ENCODE results near the gene ZGLP1. TPM values are rescaled to one million over a fixed set of nuclear protein-coding genes. Genes with fewer than 3 reads are reported as not detected.
A peak's percentile ranks its signal among the peaks of the same experiment; 100 is the strongest.

The ZGLP1 gene
- total and polyA plus RNA-seq, 2 donors (not counting 1 experiment from before 2014, with no cell fraction given) = 6.4 to 8.0 TPM

- Histone ChIP-seq H3K4me3 (ENCODE audit: control extremely low read depth in 1 of 5, extremely low read depth in 1 of 5, insufficient read depth in 1 of 5, low read depth in 2 of 5, low read length in 4 of 5) (peak within 1 kb of the TSS; percentile 63 to 94 (median 83)), H3K27ac (ENCODE audit: low read length in 2 of 2) (peak within 1 kb of the TSS; percentile 90 to 91), H3K36me3 (replicated peaks in 1 of 2; ENCODE audit: control extremely low read depth in 1 of 2, control insufficient read depth in 1 of 2, extremely low read depth in 1 of 2, insufficient read depth in 2 of 2, low read length in 1 of 2) (peaks cover 0 to 49% of the 10 kb centered on the region in 2 experiments), H3K27me3 (replicated peaks in 1 of 4; ENCODE audit: control extremely low read depth in 1 of 4, control insufficient read depth in 3 of 4, insufficient read depth in 4 of 4, low read length in 3 of 4) (no peaks in the 10 kb centered on the region), H3K4me2 (replicated peaks; ENCODE audit: low read depth, low read length, poor library complexity, severe bottlenecking) (peak within 1 kb of the TSS; percentile 86), H2AFZ (ENCODE audit: insufficient read depth, low read depth, low read length, poor library complexity, severe bottlenecking) (peak within 1 kb of the TSS; percentile 95), H3K79me2 (ENCODE audit: control insufficient read depth, insufficient read depth, low read length) (peaks cover 92% of the 10 kb centered on the region), H3K9ac (ENCODE audit: low read length) (peak within 1 kb of the TSS; percentile 88), H3K4me1 (ENCODE audit: control insufficient read depth in 2 of 2, insufficient read depth in 2 of 2, low read length in 2 of 2) (peaks cover 14 to 24% of the 10 kb centered on the region in 2 donors), H4K20me1 (ENCODE audit: control insufficient read depth, insufficient read depth, low read length, poor library complexity, severe bottlenecking) (peaks cover 65% of the 10 kb centered on the region), H3K9me3 (ENCODE audit: control extremely low read depth in 1 of 3, control insufficient read depth in 2 of 3, insufficient read depth in 1 of 3, low read length in 2 of 3) (peaks cover 0 to 15% (median 0%) of the 10 kb centered on the region in 3 donors)
- under 1% methylated on average over 76 of the region's 82 CpGs for WGBS (ENCODE audit: insufficient coverage)
- no peak for TF ChIP-seq CTCF (IDR thresholded peaks at IDR 0.05)
- TF ChIP-seq EZH2 (IDR thresholded peaks at IDR 0.05; ENCODE audit: borderline replicate concordance, insufficient read depth, low read depth, low read length, poor library complexity, severe bottlenecking) = no peak
- Mint-ChIP-seq H3K27ac (peak within 1 kb of the TSS; percentile 97), H3K4me3 (peak within 1 kb of the TSS; percentile 97), H3K9me3 (ENCODE audit: insufficient read depth) (no peaks in the 10 kb centered on the region), H3K27me3 (no peaks in the 10 kb centered on the region), H3K4me1 (peaks cover 21% of the 10 kb centered on the region)
- CTCF ChIA-PET = interaction anchor here (0.9 to 4.3 kb wide), 5 partner anchors 11 to 63 kb away, joined by 3 to 14 read pairs (median 3); partner anchors contain the start of gene ICAM1
- peak; percentile 99 for DNase-seq
- POLR2A ChIA-PET = interaction anchor here (0.6 to 2.2 kb wide), 16 partner anchors 9 to 1248 kb away, joined by 3 to 9 read pairs (median 4); partner anchors contain the start of genes ICAM1, TMED1 and TYK2
- intact Hi-C loops (cut with micrococcal nuclease) = loop anchor here (1.0 to 5.0 kb wide), 4 partner anchors 17 to 319 kb away; partner anchors contain the start of genes FDX2, ILF3 and TYK2
- peak; percentile 97 for ATAC-seq (ENCODE audit: low read depth)
Observed at GRCh38 chr19:10332965-10333757, 23.5 kb upstream of the ZGLP1 start, which contains the start of gene RAVER1. Gene RAVER1, minus strand, starts transcription at chr19:10333529. Its CDS starts 22 bp downstream, at chr19:10333507.

Measured in B cell (primary cell).